Measurements from ENCODE around the gene MDM1.

GRCh38 chr12:68336889-68337303 lies 4.7 kb upstream of the MDM1 start:
- TF ChIP-seq POLR2AphosphoS5 (IDR thresholded peaks at IDR 0.05; ENCODE audit: low read depth, low read length) (no peak), POLR2A (IDR thresholded peaks at IDR 0.05; ENCODE audit: borderline replicate concordance, extremely low read depth, insufficient read depth, insufficient read length) (no peak), CTCF (IDR thresholded peaks at IDR 0.05 in 2 of 3, conservative IDR thresholded peaks at IDR 0.05 in 1 of 3; ENCODE audit: borderline replicate concordance in 1 of 3, insufficient read depth in 1 of 3, low read depth in 2 of 3, low read length in 2 of 3) (no peak), YY1 (IDR thresholded peaks at IDR 0.05; ENCODE audit: extremely low read depth, insufficient replicate concordance, low read depth, low read length) (no peak), ELF1 (IDR thresholded peaks at IDR 0.05; ENCODE audit: borderline replicate concordance, low read depth) (no peak), REST (IDR thresholded peaks at IDR 0.05; ENCODE audit: low read depth) (no peak), SIN3A (IDR thresholded peaks at IDR 0.05; ENCODE audit: low read depth) (no peak), EZH2 (IDR thresholded peaks at IDR 0.05) (no peak)
- TF ChIP-seq, protein P1, sequence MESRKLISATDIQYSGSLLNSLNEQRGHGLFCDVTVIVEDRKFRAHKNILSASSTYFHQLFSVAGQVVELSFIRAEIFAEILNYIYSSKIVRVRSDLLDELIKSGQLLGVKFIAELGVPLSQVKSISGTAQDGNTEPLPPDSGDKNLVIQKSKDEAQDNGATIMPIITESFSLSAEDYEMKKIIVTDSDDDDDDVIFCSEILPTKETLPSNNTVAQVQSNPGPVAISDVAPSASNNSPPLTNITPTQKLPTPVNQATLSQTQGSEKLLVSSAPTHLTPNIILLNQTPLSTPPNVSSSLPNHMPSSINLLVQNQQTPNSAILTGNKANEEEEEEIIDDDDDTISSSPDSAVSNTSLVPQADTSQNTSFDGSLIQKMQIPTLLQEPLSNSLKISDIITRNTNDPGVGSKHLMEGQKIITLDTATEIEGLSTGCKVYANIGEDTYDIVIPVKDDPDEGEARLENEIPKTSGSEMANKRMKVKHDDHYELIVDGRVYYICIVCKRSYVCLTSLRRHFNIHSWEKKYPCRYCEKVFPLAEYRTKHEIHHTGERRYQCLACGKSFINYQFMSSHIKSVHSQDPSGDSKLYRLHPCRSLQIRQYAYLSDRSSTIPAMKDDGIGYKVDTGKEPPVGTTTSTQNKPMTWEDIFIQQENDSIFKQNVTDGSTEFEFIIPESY (IDR thresholded peaks at IDR 0.05; ENCODE audit: extremely low read depth, insufficient replicate concordance, low read length) = no peak
